Kasumi-1 (cell line): ENCODE results near the gene PRXL2A.
"Not testable (repeated sequence)": the region's sequence is repeated elsewhere in the genome, so short reads cannot be mapped to it uniquely, and the experiment has no call there.

Source experiments
- DNase-seq, 2 experiments: peaks; one replicate each; lab custom pipeline; 2025; lab: John Stamatoyannopoulos, UW

The PRXL2A gene

GRCh38 chr10:80408242-80409101 is at the start of gene PRXL2A:
TSS of gene PRXL2A (plus strand) at chr10:80408551. CDS start at chr10:80420468, 11,917 bp downstream.
- peak; percentile 78 to 80 for DNase-seq

- not testable (repeated sequence) for DNase-seq
Observed at GRCh38 chr10:80358925-80359324, 49.4 kb upstream of the PRXL2A start.

GRCh38 chr10:80359644-80360043 is 48.7 kb upstream of the PRXL2A start:
- DNase-seq = no peak

DNA sequence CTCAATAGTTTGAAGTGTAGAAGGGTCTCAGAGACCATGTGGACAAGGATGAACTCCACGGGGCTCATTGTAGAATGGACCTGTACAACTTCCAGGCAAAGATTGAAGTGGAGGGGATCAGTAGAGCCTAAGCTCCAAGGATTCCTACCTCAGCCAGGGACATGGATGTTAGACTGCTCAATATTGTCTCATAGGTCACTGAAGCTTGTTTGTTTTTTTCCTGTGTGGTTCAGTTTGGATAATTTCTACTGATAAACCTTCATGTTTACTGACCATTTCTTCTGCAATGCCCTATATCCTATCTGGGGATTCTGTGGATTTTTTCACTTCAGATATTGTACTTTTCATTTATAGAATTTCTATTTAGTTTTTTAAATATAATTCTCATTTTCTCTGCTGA is 42.8 kb upstream of the PRXL2A start:
- no peak for DNase-seq

DNA sequence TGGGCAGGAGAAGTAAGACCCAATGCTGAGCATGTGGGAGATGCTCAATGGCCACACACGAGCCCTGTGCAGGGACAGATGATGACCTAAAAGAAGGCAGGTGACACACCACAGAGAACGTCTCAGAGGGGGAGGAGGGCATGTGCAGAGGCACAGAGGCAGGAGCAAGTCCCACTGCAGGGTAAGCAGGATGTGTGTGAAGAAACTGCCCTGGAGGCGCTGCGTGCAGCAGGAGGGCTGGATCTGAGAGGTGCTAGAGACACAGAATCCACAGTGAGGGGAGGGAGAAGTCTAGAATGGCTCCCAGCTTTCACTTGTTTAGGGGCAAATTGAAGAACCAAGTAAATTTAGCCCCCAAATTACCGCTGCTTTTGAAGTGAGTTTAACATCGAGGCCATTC is 36.9 kb upstream of the PRXL2A start:
- no peak for DNase-seq

DNA sequence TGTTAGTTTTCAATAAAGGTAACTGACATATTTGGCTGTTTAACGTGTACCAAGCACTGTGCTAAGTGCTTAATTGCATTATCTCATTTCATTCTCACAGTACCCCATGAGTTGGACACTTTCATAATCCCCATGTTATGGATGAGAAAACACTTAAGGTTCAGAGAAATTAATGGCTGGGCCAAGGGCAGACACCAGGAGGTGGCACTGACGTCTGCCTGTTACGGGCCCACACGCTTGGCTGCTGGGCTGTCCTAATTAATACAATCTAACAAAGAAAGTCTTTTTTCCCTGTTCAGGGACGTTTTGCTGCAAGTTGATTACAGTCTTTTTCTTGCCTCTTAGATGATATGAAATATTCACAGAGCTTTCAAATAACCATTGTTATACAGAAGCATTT is 35.7 kb upstream of the PRXL2A start:
- no peak for DNase-seq

- DNase-seq = no peak
Observed at GRCh38 chr10:80373502-80373901, 34.8 kb upstream of the PRXL2A start.

GRCh38 chr10:80379701-80380100 is 28.6 kb upstream of the PRXL2A start:
- DNase-seq = no peak

DNA sequence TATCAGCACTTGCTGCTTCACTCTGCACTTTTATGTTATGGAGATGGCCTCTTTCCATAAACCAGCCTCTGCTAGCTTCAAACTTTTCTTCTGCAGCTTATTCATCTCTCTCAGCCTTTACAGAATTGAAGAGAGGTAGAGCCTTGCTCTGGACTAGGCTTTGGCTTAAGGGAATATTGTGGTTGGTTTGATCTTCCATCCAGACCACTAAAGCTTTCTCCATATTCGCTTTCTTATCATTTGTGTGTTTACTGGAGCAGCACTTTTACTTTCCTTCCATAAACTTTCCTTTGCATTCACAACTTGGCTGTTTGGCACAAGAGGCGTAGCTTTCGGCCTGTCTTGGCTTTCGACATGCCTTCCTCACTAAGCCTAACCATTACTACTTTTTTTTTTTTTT is 28.2 kb upstream of the PRXL2A start:
- DNase-seq = no peak

DNA sequence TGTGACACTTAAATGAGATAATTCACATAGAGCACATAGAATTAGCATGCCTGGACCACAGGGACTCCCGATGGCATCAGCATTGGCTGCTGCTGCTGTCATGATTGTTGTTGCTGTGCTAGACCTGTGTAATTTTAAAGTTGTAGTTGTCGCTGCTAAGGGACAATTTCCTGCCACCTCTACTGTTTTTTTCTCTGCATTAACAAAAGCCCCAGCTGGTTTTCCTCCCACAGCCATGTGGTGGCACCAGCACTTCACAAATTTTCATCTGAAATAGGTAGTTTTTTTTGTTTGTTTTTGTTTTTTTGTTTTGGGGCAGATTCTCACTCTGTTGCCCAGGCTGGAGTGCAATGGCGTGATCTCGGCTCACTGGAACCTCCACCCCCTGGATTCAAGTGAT is 25.4 kb upstream of the PRXL2A start:
- DNase-seq = peak; percentile 72 to 77

DNA sequence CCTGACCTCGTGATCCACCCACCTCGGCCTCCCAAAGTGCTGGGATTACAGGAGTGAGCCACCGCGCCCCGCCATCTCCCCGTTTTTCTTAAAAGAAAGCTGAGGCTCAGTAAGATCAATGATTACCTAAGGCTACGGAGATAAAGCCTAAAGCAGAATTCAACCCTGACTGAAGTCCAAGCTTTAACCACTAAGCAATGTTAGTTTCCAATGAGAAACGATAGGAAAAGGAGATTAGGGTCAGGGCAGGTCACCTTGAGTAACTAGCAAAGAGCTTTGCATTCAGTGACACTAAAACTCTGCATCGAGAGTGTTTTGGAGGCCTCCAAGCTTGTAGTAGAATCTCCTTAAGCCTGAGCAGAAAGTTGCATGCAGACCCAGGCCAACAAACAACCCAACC is 17.6 kb upstream of the PRXL2A start:
- DNase-seq = no peak

DNA sequence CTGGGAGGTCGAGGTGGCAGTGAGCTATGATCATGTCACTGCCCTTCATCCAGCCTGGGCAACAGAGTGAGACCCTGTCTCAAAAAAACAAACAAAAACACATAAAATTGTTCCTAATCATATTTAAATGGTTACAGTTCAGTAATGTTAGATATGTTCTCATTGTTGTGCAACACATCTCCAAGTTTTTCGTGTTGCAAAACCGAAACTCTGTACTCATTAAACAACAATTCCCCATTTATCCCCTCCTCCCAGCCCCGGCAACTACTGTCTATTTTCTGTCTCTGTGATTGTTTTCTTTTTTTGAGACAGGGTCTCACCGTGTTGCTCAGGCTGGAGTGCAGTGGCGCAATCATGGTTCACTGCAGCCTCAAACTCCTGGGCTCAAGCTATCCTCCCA is 16.1 kb upstream of the PRXL2A start:
- no peak for DNase-seq

DNA sequence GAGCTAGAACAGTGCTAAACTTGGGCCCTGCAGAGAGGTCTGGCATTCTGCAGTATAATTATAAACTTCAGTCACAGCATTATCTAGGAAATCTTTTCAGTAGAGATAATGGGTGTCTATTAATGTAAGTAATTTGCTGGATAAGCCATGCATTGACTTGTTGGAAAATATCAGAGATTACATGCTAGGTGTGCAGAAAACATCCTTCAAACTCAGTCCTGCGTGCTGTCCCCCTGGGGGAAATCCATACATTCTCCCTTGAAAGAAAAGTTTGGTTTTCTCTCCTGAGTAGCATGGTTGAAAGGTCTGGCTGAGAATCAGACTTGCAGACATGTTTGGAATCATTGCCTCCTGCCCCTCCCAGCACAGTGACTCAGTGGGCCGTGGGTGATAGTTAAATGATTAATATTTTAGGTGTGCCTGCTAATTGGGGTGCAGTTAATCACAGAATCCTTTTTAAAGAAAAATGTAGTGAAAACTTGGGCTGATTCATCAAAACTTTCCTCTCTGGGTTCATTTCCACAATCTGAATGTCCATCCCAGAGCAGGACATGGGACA is 13.9 kb upstream of the PRXL2A start:
- no peak for DNase-seq

- DNase-seq = no peak
Observed at GRCh38 chr10:80397014-80397413, 11.3 kb upstream of the PRXL2A start.

GRCh38 chr10:80400136-80400804 is 8.1 kb upstream of the PRXL2A start:
- no peak for DNase-seq

DNA sequence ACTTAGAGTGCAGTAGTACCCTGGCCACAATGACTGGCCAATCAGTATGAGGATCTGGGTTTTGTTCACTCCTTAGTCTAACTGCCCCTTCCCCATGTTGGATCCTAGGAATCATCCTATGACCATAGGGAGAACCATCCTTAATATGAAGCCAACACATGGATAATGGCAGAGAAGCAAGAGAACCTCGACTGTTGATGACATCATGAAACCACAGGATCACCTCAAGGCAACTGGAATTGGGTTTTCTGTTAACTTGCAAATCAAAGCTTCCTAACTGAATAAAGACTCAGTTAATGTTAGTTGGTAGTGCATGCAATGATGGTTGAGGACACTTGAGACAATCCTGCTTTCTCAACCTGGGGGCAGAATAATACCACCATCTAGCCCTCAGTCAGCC is 3.3 kb upstream of the PRXL2A start:
- DNase-seq = no peak

DNA sequence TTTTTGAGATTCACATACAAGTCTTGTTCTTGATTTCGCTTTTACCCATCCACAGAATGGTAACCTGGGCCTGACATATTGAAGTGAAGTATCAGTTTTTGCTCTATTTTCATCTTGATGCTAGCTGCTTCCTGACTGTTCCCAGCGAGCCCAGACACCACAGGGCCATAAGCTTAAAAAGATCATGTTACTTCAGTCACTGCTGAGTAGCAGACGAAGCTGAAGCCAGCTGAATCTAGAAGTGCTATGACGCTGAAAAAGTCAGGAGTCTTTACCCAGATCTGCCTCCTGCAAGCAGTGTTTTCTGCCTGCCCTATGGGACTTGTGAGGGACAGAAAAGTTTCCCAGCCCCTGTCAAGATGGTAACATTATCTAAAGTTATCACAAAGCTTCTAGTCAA is 2.7 kb upstream of the PRXL2A start:
- peak in 1 of 2 experiments; percentile 18 for DNase-seq

DNA sequence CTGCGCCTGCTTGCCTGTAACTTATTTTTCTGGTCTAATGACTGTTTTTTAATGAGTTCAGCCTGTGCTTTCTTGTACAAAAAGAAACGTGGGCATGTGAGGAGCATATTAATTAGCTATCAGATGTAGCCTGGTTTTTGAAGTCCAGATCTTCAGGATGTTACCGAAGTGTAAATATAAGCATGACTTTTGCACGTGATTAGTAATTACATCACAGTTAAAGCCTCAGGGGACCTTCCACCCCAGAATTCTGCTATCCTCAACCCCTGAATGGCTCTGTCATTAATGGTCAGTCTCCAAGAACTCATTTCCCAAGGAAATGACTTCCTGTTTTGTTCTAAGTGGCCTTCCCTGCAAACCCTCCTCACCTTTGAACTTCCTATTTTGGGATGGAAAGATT is 2.1 kb upstream of the PRXL2A start:
- DNase-seq = no peak

DNA sequence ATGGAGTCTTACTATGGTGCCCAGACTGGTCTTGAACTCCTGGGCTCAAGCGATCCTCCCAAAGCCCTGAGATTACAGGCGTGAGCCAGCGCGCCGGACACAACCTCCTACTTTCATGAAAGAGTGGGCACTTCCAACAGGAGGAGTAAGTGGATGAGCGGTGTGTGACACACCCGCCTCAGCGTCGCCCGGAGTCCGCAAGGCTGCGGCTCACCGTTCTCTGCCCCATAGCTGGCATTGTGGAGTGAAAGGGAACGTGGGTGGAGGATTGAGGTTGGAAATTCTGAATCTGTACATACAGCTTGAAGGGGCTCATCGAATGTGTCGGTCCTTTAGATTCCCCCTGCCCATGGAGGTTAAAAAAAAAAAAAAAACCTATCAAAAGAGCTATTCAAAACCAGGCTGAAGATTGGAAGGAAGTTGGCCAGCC is 524 bp upstream of the PRXL2A start:
- DNase-seq = no peak

DNA sequence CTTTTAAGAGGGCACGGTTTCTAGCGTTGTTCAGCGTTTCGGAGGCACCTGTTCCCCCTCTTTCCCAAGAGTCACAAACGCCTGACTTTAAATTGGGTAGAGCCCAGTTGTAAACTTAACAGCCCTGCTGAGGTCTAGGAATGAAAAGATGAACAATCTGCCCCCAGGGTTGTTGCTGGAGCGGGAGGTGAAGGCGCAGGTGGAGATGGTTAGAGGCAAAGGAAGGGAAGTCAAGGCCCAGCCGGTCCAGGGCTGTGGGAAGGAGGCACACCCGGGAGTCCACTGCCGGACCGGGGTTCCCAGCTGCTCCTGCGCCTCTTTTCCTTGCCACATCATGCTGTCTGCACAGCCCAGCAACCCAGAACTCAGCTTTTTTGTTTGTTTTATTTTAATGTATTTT is 770 bp downstream of the PRXL2A start:
- no peak for DNase-seq

GRCh38 chr10:80410122-80410521 is 1.8 kb downstream of the PRXL2A start:
- no peak for DNase-seq

DNA sequence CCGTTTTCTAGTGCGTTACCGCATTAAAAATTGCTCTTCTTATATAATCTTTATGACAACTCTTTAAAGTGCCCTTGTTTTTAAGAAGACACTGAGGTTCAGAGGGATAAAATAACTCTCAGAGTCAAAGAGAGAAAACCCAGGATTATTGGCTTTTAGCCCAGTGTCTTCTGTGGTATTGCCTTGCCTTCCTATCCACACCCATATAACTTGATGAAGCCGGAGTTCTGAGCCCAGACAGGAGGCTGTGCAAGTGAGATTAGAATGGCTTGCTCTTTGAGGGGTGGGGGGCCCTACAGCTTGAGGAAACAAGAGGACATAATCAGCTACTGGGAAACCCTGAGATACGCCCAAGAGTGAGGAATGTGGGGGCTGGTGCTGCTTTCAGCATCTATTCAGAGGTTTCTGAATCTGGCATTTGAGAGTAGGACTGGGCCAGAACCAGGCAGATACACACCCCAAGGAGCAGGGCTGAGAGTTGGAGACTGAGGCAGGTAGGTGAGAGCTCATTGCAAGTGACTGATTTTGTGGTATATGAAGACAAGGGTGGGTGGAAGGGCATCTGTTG is 2.3 kb downstream of the PRXL2A start:
- DNase-seq = no peak

DNA sequence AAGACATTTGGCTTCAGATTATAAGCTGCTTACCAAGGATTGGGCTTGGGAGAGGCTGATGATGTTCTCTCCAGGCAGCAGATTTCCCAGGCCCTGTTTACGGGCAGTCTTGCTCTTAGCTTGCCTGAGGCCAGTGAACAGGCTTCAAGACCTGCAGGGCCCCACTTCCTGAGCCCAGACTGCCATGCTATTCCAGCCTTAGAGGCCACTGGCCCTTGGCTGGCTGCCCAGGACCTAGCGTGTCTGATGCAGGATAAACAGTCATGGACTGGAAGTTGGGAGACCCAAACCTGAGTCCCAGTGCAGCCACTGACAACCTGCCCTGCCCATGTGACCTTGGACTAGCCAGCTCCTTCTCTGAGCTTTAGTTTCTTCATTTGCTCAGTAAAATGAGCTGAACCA is 2.9 kb downstream of the PRXL2A start:
- no peak for DNase-seq
